AG09309 (cell line): ENCODE measurements around the gene OR6K3.

Source experiments
- DNase-seq: peaks from one replicate; pipeline ENCODE4 v3.0.0-alpha.2; 2010; ENCODE audit warnings: low read depth
- H3K4me3 ChIP-seq: 2 replicates; pipeline ENCODE4 v1.5.1; 2011; ENCODE audit warnings: mild to moderate bottlenecking, low read depth, low read length, moderate library complexity; ENCODE audit not compliant: control insufficient read depth
- CTCF ChIP-seq: IDR thresholded peaks from 2 replicates; pipeline ENCODE4 v1.5.1; 2011; ENCODE audit warnings: mild to moderate bottlenecking, low read depth, low read length, inconsistent platforms; ENCODE audit not compliant: insufficient read depth, control insufficient read depth; ENCODE audit errors: missing control alignments

Gene OR6K3

DNA sequence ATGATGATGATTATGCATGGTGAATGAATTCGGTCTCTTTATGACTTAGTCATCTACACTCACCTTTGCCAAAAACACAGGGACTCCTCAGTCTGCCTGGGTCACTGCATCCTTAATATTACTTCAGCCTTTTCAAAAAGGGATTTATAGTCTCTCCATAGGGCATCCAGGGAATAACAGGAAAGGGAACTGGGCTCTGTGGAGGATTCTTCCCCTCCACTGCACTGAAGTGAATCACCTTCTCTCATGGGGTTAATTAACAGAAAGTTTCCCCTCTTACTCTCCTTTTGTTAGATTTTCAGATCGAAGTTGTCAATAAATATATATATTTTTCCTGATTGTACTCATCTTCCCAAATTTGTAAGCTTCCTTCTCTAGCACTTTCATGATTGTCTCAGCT lies at the start of gene OR6K3:
Gene OR6K3, minus strand, starts transcription at position 101 of the 400 bp plus-strand sequence. CDS start 2,605 bp downstream, outside the sequence.
- no peak within 1 kb of the TSS for H3K4me3 ChIP-seq
- TF ChIP-seq CTCF, result no peak
- DNase-seq, result no peak

GRCh38 chr1:158754420-158754819 lies 33.9 kb upstream of the OR6K3 start, which contains the start of gene OR6K6:
Gene OR6K6 (plus strand): TSS chr1:158754720. CDS start chr1:158754888, 168 bp downstream.
- H3K4me3 ChIP-seq, result no peak within 1 kb of the TSS
- DNase-seq, result no peak
- TF ChIP-seq CTCF, result no peak

GRCh38 chr1:158752155-158752712 lies 31.7 kb upstream of the OR6K3 start:
- no peak for DNase-seq
- no peak for TF ChIP-seq CTCF
- no peak overlapping the region for H3K4me3 ChIP-seq

DNA sequence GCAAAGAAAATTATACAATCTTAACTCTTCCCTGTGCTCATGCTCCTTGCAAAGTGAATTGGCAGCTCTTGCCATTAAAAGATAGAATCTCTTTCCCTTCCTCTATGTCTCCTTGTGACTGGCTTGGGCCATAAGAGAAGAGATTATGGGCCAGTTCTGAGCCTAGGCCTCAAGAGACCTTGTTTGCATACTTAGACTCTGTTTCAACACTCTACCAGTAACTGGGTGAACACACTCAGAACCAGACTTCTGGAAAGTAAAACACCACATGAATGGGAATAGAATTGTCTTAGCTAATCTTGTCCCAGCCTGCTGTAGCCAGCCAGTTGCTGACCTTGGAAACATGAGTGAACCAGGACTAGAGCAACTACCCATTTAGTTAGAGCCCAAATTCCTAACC lies 15.3 kb upstream of the OR6K3 start:
- no peak overlapping the region for H3K4me3 ChIP-seq
- DNase-seq, result no peak
- TF ChIP-seq CTCF, result no peak

GRCh38 chr1:158732524-158732923 lies 12.0 kb upstream of the OR6K3 start:
- no peak overlapping the region for H3K4me3 ChIP-seq
- DNase-seq, result no peak
- TF ChIP-seq CTCF, result no peak

GRCh38 chr1:158731707-158732106 lies 11.2 kb upstream of the OR6K3 start:
- DNase-seq, result no peak
- no peak overlapping the region for H3K4me3 ChIP-seq
- no peak for TF ChIP-seq CTCF
